Ascending aorta (tissue), 2 donors: Measurements from ENCODE around the gene NKX1-1. TPM values are rescaled to one million over a fixed set of nuclear protein-coding genes. Genes with fewer than 3 reads are reported as not detected.
"Not testable (repeated sequence)": the region's sequence is repeated elsewhere in the genome, so short reads cannot be mapped to it uniquely, and the experiment has no call there.

Experiments
- DNase-seq, 2 donors: peaks; one replicate each; pipeline ENCODE4 v3.0.0-alpha.2; 2019; ENCODE audit warnings: low spot score in 2 of 2
- H3K27ac ChIP-seq, 2 donors: fragments of 200-600 bp; sonication (generic); one replicate each; pipeline ENCODE4 v1.5.1; 2016 to 2017; ENCODE audit warnings: mild to moderate bottlenecking in 1 of 2
- H3K27me3 ChIP-seq: fragments of 200-600 bp; sonication (generic); one replicate; pipeline ENCODE4 v1.5.1; 2017
- H3K36me3 ChIP-seq, 2 donors: fragments of 200-600 bp; sonication (generic); one replicate each; pipeline ENCODE4 v1.5.1; 2016
- H3K4me1 ChIP-seq, 2 donors: fragments of 200-600 bp; sonication (generic); one replicate each; pipeline ENCODE4 v1.5.1; 2016 to 2017; ENCODE audit warnings: mild to moderate bottlenecking in 1 of 2
- H3K4me3 ChIP-seq, 2 donors: fragments of 200-600 bp; sonication (generic); one replicate each; pipeline ENCODE4 v1.5.1; 2016 to 2017; ENCODE audit warnings: mild to moderate bottlenecking in 1 of 2
- H3K9me3 ChIP-seq, 2 donors: fragments of 200-600 bp; sonication (generic); one replicate each; pipeline ENCODE4 v1.5.1; 2016
- intact Hi-C: fragments of 100-400 bp; cut with DNase I; formaldehyde crosslinking; loops from one replicate; pipeline ENCODE4 v1.15.1; 2023
- total RNA-seq: library from RNA; depleted of rRNA; stranded (reverse); fragments of >200 nt; gene quantifications from one replicate; pipeline ENCODE4 v1.1.0, GENCODE V29; 2016
- TF ChIP-seq, protein P1 (sequence below), 3 experiments: fragments of 200-600 bp in 2 of 3; fragments of 450-650 bp in 1 of 3; sonication (generic) in 2 of 3; IDR thresholded peaks; one replicate each; pipeline ENCODE4 v1.5.1; 2016 to 2019; ENCODE audit warnings: antibody characterized with exemption in 3 of 3, mild to moderate bottlenecking in 1 of 3, moderate library complexity in 1 of 3

NKX1-1 gene
- total RNA-seq, 1 donor from 2014 or later, result not detected

GRCh38 chr4:1395941-1396805 is 10.1 kb downstream of the NKX1-1 start:
- H3K27ac ChIP-seq, result no peak overlapping the region
- H3K27me3 ChIP-seq, result no peaks in the 10 kb centered on the region
- H3K4me3 ChIP-seq, result no peak overlapping the region
- H3K9me3 ChIP-seq, result peaks cover 0 to 7% of the 10 kb centered on the region in 2 donors
- H3K36me3 ChIP-seq, result peaks cover 13 to 40% of the 10 kb centered on the region in 2 donors
- intact Hi-C loops, result no loop called here
- TF ChIP-seq, protein P1, sequence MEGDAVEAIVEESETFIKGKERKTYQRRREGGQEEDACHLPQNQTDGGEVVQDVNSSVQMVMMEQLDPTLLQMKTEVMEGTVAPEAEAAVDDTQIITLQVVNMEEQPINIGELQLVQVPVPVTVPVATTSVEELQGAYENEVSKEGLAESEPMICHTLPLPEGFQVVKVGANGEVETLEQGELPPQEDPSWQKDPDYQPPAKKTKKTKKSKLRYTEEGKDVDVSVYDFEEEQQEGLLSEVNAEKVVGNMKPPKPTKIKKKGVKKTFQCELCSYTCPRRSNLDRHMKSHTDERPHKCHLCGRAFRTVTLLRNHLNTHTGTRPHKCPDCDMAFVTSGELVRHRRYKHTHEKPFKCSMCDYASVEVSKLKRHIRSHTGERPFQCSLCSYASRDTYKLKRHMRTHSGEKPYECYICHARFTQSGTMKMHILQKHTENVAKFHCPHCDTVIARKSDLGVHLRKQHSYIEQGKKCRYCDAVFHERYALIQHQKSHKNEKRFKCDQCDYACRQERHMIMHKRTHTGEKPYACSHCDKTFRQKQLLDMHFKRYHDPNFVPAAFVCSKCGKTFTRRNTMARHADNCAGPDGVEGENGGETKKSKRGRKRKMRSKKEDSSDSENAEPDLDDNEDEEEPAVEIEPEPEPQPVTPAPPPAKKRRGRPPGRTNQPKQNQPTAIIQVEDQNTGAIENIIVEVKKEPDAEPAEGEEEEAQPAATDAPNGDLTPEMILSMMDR (IDR thresholded peaks at IDR 0.05), result no peak
- no peaks in the 10 kb centered on the region for H3K4me1 ChIP-seq
- no peak for DNase-seq

GRCh38 chr4:1395389-1395820 is 10.8 kb downstream of the NKX1-1 start:
- peaks cover 13 to 47% of the 10 kb centered on the region in 2 donors for H3K36me3 ChIP-seq
- DNase-seq, H3K4me3 ChIP-seq, intact Hi-C loops, H3K27me3 ChIP-seq, H3K4me1 ChIP-seq, H3K27ac ChIP-seq, H3K9me3 ChIP-seq: not testable (repeated sequence)

GRCh38 chr4:1394554-1395388 is 11.5 kb downstream of the NKX1-1 start:
- H3K9me3 ChIP-seq, H3K27me3 ChIP-seq, intact Hi-C loops, H3K27ac ChIP-seq, H3K4me3 ChIP-seq, H3K4me1 ChIP-seq, DNase-seq: not testable (repeated sequence)
- H3K36me3 ChIP-seq, result peaks cover 13 to 47% of the 10 kb centered on the region in 2 donors

- Histone ChIP-seq H3K27me3 (no peaks in the 10 kb centered on the region), H3K4me1 (no peaks in the 10 kb centered on the region), H3K4me3 (no peak overlapping the region), H3K36me3 (peaks cover 17 to 49% of the 10 kb centered on the region in 2 donors), H3K27ac (no peak overlapping the region), H3K9me3 (peaks cover 0 to 13% of the 10 kb centered on the region in 2 donors)
- TF ChIP-seq, protein P1 (IDR thresholded peaks at IDR 0.05), result no peak
- intact Hi-C loops, result no loop called here
- no peak for DNase-seq
Measured at GRCh38 chr4:1393866-1394265, 12.4 kb downstream of the NKX1-1 start.

GRCh38 chr4:1393363-1393762 is 12.9 kb downstream of the NKX1-1 start:
- H3K27me3 ChIP-seq, DNase-seq, H3K4me3 ChIP-seq, H3K27ac ChIP-seq, intact Hi-C loops, H3K4me1 ChIP-seq: not testable (repeated sequence)
- Histone ChIP-seq H3K36me3 (peaks cover 19 to 54% of the 10 kb centered on the region in 2 donors), H3K9me3 (peaks cover 0 to 18% of the 10 kb centered on the region in 2 donors)

GRCh38 chr4:1385373-1386340 is 20.6 kb downstream of the NKX1-1 start:
- Histone ChIP-seq H3K27ac (no peak overlapping the region), H3K36me3 (peaks cover 52 to 76% of the 10 kb centered on the region in 2 donors), H3K9me3 (peaks cover 0 to 14% of the 10 kb centered on the region in 2 donors), H3K4me1 (no peaks in the 10 kb centered on the region), H3K4me3 (no peak overlapping the region), H3K27me3 (no peaks in the 10 kb centered on the region)
- TF ChIP-seq, protein P1 (IDR thresholded peaks at IDR 0.05), result no peak
- intact Hi-C loops, result no loop called here
- DNase-seq, result no peak
